ENCODE measurements around the gene SMCHD1.

SMCHD1 gene

DNA sequence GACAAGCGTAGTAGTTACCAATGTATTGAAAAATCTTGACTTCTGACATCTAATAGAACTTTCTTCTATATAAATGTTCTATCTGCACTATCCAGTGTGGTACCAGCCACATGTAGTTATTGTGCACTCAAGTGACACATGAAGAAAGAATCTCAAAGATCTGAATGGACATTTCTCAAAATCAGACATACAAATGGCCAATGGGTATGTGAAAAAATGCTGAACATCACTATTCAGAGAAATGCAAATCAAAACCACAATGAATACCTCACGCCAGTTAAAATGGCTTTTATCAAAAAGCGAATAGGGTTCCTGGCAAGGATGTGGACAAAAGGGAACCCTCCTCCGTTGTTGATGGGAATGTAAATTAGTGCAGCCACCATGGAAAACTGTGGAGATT is 37.5 kb upstream of the SMCHD1 start:
- TF ChIP-seq, protein P1, sequence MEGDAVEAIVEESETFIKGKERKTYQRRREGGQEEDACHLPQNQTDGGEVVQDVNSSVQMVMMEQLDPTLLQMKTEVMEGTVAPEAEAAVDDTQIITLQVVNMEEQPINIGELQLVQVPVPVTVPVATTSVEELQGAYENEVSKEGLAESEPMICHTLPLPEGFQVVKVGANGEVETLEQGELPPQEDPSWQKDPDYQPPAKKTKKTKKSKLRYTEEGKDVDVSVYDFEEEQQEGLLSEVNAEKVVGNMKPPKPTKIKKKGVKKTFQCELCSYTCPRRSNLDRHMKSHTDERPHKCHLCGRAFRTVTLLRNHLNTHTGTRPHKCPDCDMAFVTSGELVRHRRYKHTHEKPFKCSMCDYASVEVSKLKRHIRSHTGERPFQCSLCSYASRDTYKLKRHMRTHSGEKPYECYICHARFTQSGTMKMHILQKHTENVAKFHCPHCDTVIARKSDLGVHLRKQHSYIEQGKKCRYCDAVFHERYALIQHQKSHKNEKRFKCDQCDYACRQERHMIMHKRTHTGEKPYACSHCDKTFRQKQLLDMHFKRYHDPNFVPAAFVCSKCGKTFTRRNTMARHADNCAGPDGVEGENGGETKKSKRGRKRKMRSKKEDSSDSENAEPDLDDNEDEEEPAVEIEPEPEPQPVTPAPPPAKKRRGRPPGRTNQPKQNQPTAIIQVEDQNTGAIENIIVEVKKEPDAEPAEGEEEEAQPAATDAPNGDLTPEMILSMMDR (conservative IDR thresholded peaks at IDR 0.05; ENCODE audit: low read depth): no peak
- ChIA-PET CTCF (no interaction called here), POLR2A (ENCODE audit: low non-redundant PET) (no interaction called here)
- H3K27ac ChIP-seq: no peak overlapping the region
- DNase-seq (ENCODE audit: low spot score): no peak

DNA sequence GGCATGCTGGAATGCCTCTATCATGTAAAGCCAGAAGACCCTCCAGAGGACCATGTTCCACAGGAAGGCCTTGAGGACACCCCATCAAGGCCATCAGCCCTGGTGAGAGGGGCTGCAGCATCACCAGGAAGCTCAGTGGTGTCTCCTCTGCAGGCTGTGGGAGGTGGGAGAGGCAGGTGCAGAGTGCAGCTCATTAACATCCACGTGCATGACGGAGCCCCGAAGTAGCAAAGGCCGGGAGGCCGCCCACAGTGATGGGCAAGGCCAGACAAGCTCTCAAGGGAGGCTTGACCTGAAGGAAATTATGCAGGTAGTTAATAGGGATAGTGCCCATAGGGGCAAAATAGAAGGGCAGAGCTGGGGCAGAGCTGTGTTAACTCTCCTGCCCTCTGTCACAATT is 30.3 kb upstream of the SMCHD1 start:
- POLR2A ChIA-PET (ENCODE audit: low non-redundant PET): no interaction called here
- DNase-seq (ENCODE audit: low spot score): no peak
- CTCF ChIA-PET: interaction anchor here (0.6 kb wide), 1 partner anchor 22 kb away, joined by 3 read pairs; no protein-coding TSS in a partner anchor

DNA sequence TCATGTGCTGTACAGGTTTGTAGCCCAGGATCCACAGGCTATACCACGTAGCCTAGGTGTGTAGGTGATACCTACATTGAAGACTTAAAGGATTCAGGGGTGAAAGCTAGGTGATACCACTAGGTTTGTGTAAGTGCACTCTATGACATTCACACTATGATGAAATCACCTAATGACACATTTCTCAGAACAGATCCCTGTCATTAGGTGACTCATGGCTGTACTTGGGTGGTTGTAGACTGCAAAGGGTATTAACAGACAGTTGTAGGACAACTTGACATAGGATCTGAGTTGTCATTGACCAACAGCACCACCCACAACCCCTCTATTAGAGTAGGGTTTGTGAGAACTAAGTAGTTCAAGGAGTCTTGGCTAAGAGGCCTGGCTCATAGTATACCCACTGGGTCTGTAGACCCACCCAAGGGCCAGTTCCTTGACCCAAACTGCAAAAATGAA is 27.7 kb upstream of the SMCHD1 start:
- no peak overlapping the region for H3K27ac ChIP-seq
- ChIA-PET POLR2A (ENCODE audit: low non-redundant PET) (interaction anchor here (0.6 kb wide), 1 partner anchor 9 kb away, joined by 6 read pairs; no protein-coding TSS in a partner anchor), CTCF (no interaction called here)
- DNase-seq (ENCODE audit: low spot score): peak; percentile 20
- TF ChIP-seq, protein P1 (conservative IDR thresholded peaks at IDR 0.05; ENCODE audit: low read depth): no peak

More for the DNA sequence above, 30.3 kb upstream of the SMCHD1 start:
- no peak overlapping the region for H3K27ac ChIP-seq
- TF ChIP-seq, protein P1 (conservative IDR thresholded peaks at IDR 0.05; ENCODE audit: low read depth): no peak

- POLR2A ChIA-PET (ENCODE audit: low non-redundant PET): no interaction called here
- no peak overlapping the region for H3K27ac ChIP-seq
- TF ChIP-seq, protein P1 (conservative IDR thresholded peaks at IDR 0.05; ENCODE audit: low read depth): no peak
- DNase-seq (ENCODE audit: low spot score): no peak
- CTCF ChIA-PET: no interaction called here
Measured at GRCh38 chr18:2629003-2629402, 26.5 kb upstream of the SMCHD1 start.

GRCh38 chr18:2635586-2635985 is 19.9 kb upstream of the SMCHD1 start:
- no peak overlapping the region for H3K27ac ChIP-seq
- CTCF ChIA-PET: interaction anchor here (0.6 kb wide), 1 partner anchor 525 kb away, joined by 4 read pairs; no protein-coding TSS in a partner anchor
- POLR2A ChIA-PET (ENCODE audit: low non-redundant PET): no interaction called here
- DNase-seq (ENCODE audit: low spot score): no peak
- TF ChIP-seq, protein P1 (conservative IDR thresholded peaks at IDR 0.05; ENCODE audit: low read depth): no peak

DNA sequence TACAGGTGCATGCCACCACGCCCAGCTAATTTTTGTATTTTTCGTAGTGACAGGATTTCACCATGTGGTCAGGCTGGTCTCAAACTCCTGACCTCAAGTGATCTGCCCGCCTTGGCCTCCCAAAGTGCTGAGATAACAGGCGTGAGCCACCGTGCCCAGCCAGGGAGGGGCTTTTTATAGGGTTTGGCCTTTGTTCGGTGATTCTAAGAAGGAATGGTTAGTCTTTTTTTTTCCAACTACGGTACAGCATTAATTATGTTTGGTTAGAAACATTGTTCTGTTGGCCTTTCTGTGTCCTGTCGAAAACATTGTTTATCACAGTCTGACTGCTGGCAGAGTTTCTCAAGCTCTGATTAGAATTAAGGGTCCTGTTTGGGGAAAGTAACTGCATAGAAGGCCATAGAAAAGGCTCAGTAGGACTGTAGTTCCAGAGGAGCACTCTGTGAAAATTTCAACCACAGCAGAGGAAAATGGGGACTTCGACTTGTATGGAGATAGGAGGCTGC is 19.3 kb upstream of the SMCHD1 start:
- no peak for DNase-seq (ENCODE audit: low spot score)
- TF ChIP-seq, protein P1 (conservative IDR thresholded peaks at IDR 0.05; ENCODE audit: low read depth): no peak
- POLR2A ChIA-PET (ENCODE audit: low non-redundant PET): no interaction called here
- H3K27ac ChIP-seq: no peak overlapping the region
- CTCF ChIA-PET: interaction anchor here (0.6 kb wide), 1 partner anchor 9 kb away, joined by 3 read pairs; no protein-coding TSS in a partner anchor

Data from RWPE1 (cell line).